Endothelial cell (in vitro differentiated cells): ENCODE data around the gene FBXL13. TPM values are rescaled to one million over a fixed set of nuclear protein-coding genes. Genes with fewer than 3 reads are reported as not detected.
"Not testable (repeated sequence)": the region's sequence is repeated elsewhere in the genome, so short reads cannot be mapped to it uniquely, and the experiment has no call there.

Source experiments
- DNase-seq: peaks from one replicate; pipeline ENCODE4 v3.0.0; 2021; ENCODE audit warnings: low spot score
- H3K27ac Mint-ChIP-seq: one replicate; pipeline ENCODE4 v1.8.0; 2021; ENCODE audit warnings: mixed read lengths, inconsistent platforms; ENCODE audit not compliant: unreplicated experiment
- H3K27me3 Mint-ChIP-seq: one replicate; pipeline ENCODE4 v1.8.0; 2021; ENCODE audit warnings: mild to moderate bottlenecking, moderate library complexity, mixed read lengths, inconsistent platforms; ENCODE audit not compliant: unreplicated experiment
- H3K36me3 Mint-ChIP-seq: one replicate; pipeline ENCODE4 v1.8.0; 2021; ENCODE audit warnings: mild to moderate bottlenecking, low read depth, mixed read lengths, inconsistent platforms; ENCODE audit not compliant: unreplicated experiment
- H3K4me1 Mint-ChIP-seq: one replicate; pipeline ENCODE4 v1.8.0; 2021; ENCODE audit warnings: mild to moderate bottlenecking, mixed read lengths, inconsistent platforms; ENCODE audit not compliant: unreplicated experiment
- H3K4me3 Mint-ChIP-seq: one replicate; pipeline ENCODE4 v1.8.0; 2021; ENCODE audit warnings: mild to moderate bottlenecking, mixed read lengths, inconsistent platforms; ENCODE audit not compliant: unreplicated experiment
- H3K9me3 Mint-ChIP-seq: one replicate; pipeline ENCODE4 v1.8.0; 2021; ENCODE audit warnings: mixed read lengths, inconsistent platforms; ENCODE audit not compliant: unreplicated experiment
- total RNA-seq: library from RNA; stranded (reverse); fragmentation: NEBNext Ultra II Directional; extraction: Animal tissue kit (Norgen Biotek cat#: 25700); gene quantifications from one replicate; pipeline ENCODE4 v1.2.1, GENCODE V29; 2021; ENCODE audit not compliant: unreplicated experiment
- TF ChIP-seq, protein P1 (sequence below): fragments of 200-600 bp; sonication (generic); IDR thresholded peaks from one replicate; pipeline ENCODE4 v1.5.0; 2021; ENCODE audit warnings: antibody characterized with exemption; ENCODE audit not compliant: unreplicated experiment

FBXL13 gene
- total RNA-seq, 1 donor from 2014 or later, result 3.4 TPM

DNA sequence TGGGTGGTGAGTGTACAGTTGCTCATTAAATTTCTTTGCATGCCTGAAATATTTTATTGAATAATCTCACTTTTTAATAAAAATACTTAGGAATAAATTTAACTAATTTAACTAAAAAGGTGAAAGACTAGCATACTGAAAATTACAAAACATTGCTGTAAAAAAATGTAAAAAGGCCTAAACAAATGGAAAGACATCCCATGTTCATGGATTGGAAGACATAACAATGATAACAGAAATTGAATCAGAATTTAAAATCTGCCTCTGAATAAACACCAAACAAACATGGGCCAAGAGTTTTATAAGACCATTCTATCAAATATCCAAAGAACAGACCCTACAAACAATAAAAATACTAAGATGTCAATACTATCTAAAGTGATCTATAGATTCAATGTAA lies 94.9 kb downstream of the FBXL13 start:
- no peak for DNase-seq
- Mint-ChIP-seq H3K4me1 (no peaks in the 10 kb centered on the region), H3K9me3 (no peaks in the 10 kb centered on the region), H3K36me3 (no peaks in the 10 kb centered on the region), H3K4me3 (no peak overlapping the region), H3K27ac (no peak overlapping the region), H3K27me3 (no peaks in the 10 kb centered on the region)
- TF ChIP-seq, protein P1, sequence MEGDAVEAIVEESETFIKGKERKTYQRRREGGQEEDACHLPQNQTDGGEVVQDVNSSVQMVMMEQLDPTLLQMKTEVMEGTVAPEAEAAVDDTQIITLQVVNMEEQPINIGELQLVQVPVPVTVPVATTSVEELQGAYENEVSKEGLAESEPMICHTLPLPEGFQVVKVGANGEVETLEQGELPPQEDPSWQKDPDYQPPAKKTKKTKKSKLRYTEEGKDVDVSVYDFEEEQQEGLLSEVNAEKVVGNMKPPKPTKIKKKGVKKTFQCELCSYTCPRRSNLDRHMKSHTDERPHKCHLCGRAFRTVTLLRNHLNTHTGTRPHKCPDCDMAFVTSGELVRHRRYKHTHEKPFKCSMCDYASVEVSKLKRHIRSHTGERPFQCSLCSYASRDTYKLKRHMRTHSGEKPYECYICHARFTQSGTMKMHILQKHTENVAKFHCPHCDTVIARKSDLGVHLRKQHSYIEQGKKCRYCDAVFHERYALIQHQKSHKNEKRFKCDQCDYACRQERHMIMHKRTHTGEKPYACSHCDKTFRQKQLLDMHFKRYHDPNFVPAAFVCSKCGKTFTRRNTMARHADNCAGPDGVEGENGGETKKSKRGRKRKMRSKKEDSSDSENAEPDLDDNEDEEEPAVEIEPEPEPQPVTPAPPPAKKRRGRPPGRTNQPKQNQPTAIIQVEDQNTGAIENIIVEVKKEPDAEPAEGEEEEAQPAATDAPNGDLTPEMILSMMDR, result no peak

DNA sequence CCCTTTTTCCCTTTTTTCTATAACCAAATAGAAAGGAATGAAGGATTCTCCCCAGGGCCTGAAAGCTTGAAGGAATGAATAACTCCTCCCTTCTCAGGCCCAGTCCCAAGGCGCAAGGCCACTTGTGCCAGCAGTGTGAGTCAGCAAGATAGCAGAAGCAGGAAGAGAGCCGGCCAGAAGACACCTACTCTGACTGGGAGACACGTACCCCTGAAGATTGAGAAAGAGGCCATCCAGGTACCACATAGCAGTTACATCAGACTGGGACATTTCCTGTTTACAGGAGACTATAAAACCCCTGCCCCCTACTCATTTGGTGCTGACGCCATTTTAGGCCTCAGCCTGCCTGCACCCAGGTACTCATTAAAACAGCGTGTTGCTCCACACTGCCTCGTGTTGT lies 96.3 kb downstream of the FBXL13 start:
- H3K27ac Mint-ChIP-seq, result no peak overlapping the region

DNA sequence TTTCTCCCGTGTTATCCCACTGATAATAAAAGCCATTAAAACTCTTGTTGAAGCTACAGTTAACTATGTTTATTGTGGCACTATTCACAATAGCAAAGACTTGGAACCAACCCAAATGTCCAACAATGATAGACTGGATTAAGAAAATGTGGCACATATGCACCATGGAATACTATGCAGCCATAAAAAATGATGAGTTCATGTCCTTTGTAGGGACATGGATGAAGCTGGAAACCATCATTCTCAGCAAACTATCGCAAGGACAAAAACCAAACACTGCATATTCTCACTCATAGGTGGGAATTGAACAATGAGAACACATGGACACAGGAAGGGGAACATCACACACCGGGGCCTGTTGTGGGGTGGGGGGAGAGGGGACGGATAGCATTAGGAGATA lies 97.0 kb downstream of the FBXL13 start:
- H3K27ac Mint-ChIP-seq, H3K36me3 Mint-ChIP-seq, H3K4me3 Mint-ChIP-seq, H3K9me3 Mint-ChIP-seq, H3K27me3 Mint-ChIP-seq, DNase-seq, H3K4me1 Mint-ChIP-seq: not testable (repeated sequence)

More for the DNA sequence above, 96.3 kb downstream of the FBXL13 start:
- Mint-ChIP-seq H3K36me3 (no peaks in the 10 kb centered on the region), H3K27me3 (no peaks in the 10 kb centered on the region), H3K9me3 (no peaks in the 10 kb centered on the region), H3K4me3 (no peak overlapping the region), H3K4me1 (no peaks in the 10 kb centered on the region)
- no peak for DNase-seq
- TF ChIP-seq, protein P1, result no peak

DNA sequence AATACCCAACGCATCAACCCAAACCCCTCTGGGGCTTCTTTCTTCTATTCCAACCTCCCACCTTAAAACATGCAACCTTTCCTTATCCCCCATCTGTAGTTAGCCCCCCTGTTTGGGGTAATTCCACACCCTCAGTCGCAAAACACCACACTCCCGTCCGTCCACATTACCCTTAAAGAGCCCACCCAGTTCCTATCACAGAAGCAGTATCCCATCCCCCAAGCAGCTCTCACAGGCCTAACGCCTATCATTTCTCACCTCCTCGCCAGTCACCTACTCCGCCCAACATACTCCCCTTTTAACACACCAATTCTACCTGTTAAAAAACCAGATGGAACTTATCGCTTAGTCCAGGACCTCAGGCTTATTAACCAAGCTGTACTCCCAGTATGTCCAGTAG lies 98.1 kb downstream of the FBXL13 start:
- TF ChIP-seq, protein P1, result no peak
- no peak for DNase-seq
- no peaks in the 10 kb centered on the region for H3K9me3 Mint-ChIP-seq
- H3K27ac Mint-ChIP-seq, result no peak overlapping the region
- no peaks in the 10 kb centered on the region for H3K36me3 Mint-ChIP-seq
- peaks cover 3% of the 10 kb centered on the region for H3K27me3 Mint-ChIP-seq
- H3K4me1 Mint-ChIP-seq, result no peaks in the 10 kb centered on the region
- H3K4me3 Mint-ChIP-seq, result no peak overlapping the region

DNA sequence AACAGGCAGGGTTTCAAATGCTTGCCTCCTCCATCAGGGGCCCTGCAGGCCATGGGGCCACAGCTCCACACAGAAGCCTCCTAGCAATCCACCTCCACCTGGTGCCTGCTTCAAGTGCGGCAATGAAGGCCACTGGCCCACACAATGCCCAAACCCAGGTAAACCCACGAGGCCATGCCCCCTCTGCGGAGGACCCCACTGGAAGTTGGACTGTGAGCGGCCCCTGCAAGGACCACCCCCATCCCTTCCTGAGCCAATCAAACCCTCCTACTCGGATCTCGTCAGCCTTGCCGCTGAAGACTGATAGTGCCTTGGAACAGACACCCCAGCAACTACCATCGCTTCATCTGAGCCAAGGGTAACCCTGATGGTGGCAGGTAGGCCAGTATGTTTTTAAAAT lies 98.7 kb downstream of the FBXL13 start:
- Mint-ChIP-seq H3K4me3 (no peak overlapping the region), H3K36me3 (no peaks in the 10 kb centered on the region), H3K27me3 (peaks cover 3% of the 10 kb centered on the region), H3K4me1 (no peaks in the 10 kb centered on the region), H3K27ac (no peak overlapping the region), H3K9me3 (no peaks in the 10 kb centered on the region)
- TF ChIP-seq, protein P1, result no peak
- no peak for DNase-seq
